ENCODE results near the gene NR2F6. TPM values are rescaled to one million over a fixed set of nuclear protein-coding genes. Genes with fewer than 3 reads are reported as not detected.
A peak's percentile ranks its signal among the peaks of the same experiment; 100 is the strongest.

The NR2F6 gene
- total and polyA plus RNA-seq, 2 of the 4 experiments (the other 2 are of a cell fraction), result 8.4 to 20.5 TPM

DNA sequence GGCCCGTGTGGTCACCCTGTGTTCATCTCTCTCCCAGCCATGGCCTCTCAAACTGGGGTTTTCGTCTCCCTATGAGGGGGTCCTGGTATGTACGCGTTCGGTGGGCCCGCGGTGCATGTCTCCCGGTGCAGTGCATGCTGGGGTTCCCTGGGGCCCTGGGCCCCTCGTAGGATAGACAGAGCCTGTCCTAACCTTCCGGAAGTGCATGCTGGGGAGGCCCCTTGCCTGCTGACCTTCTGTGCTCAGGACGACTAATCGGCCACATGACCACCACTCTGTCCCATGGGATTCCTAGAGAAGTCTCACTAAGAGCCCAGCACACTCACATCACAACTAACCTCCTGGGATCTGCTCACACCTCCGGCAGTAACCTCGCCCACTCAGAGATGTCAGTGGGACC lies 35.4 kb downstream of the NR2F6 start (continued):
- TF ChIP-seq MAFK (IDR thresholded peaks at IDR 0.05; ENCODE audit: low read depth, low read length), result no peak
- no peak for TF ChIP-seq MXI1 (IDR thresholded peaks at IDR 0.05; ENCODE audit: borderline replicate concordance, low read depth, low read length)

DNA sequence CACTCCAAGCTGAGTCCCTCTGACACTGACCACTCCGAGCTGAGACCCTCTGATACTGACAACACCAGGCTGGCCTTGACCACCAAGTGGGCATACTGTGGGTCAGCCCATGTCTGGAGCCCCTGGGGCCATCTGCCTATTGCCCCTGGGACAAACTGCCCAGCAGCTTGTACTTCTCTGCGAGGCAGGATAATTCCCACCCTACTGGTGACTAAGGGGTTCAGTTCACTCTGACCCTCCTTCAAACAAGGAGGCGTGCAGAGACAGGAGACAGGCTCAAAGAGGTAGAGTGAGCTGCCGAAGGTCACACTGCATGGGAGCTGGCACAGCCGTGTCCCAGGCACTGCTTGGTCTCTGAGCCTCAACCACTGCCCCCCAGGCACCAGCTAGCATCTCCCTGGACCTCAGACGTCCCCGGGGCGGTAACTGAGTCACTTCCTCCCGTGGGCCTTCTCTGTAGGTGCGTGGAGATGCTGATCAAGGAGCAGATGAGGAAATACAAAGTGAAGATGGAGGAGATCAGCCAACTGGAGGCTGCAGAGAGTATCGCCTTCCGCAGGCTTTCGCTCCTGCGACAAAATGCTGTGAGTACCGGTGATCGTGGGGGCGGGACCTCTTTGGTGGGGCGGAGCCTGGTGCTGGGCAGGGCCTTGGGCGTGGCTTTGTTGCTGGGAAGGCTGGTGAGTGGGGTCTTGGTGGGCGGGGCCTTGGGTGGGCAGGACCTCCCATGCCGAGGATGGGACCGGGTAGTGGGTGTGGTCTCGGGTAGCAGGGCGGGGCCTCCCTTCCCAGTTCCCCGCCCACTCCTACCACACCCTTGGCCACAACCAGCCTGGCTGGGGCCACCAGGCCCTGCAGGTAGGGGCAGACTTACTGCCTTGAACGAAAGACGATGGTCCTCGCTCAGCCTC lies 36.3 kb downstream of the NR2F6 start:
- Histone ChIP-seq H3K14ac (replicated peaks; ENCODE audit: low read depth, low read length) (no peak overlapping the region), H4K91ac (ENCODE audit: insufficient read depth, low read depth, low read length) (no peak overlapping the region), H3K9me1 (ENCODE audit: insufficient read depth, low read length) (peaks cover 8% of the 10 kb centered on the region), H3K4me2 (ENCODE audit: low read depth, low read length) (no peak overlapping the region), H2BK5ac (ENCODE audit: low read depth, low read length, poor library complexity, severe bottlenecking) (no peak overlapping the region), H3K36me3 (ENCODE audit: control insufficient read depth, insufficient read depth, low read length) (peaks cover 70% of the 10 kb centered on the region), H4K5ac (ENCODE audit: low read depth, low read length) (no peak overlapping the region), H3K18ac (ENCODE audit: low read depth, low read length) (no peak overlapping the region), H4K20me1 (ENCODE audit: insufficient read depth, low read length) (peaks cover 7% of the 10 kb centered on the region; the same call in 1 of the 2 replicates), H3K23ac (ENCODE audit: low read depth, low read length) (no peak overlapping the region), H2BK120ac (ENCODE audit: low read depth, low read length) (no peak overlapping the region), H3K27ac (ENCODE audit: insufficient read depth, low read length) (no peak overlapping the region), H3K4me3 (ENCODE audit: insufficient read depth, low read depth, low read length) (no peak overlapping the region), H2BK15ac (ENCODE audit: low read depth, low read length) (no peak overlapping the region), H4K8ac (ENCODE audit: low read depth in 2 of 2, low read length in 2 of 2) (no peak overlapping the region), H2AK5ac (ENCODE audit: low read depth, low read length) (peak overlapping the region; percentile 56), H3K79me1 (ENCODE audit: low read depth in 1 of 2, low read length in 2 of 2) (peaks cover 2 to 24% of the 10 kb centered on the region in 2 experiments; a peak in 2 of 4 replicates), H2AFZ (replicated peaks; ENCODE audit: low read length, poor library complexity) (peak overlapping the region; percentile 67), H3K4ac (ENCODE audit: low read depth, low read length) (no peak overlapping the region), H2BK20ac (ENCODE audit: low read depth, low read length) (no peak overlapping the region), H3K4me1 (ENCODE audit: control insufficient read depth, insufficient read depth, low read length) (peaks cover under 1% of the 10 kb centered on the region; the same call in 1 of the 2 replicates), H3K27me3 (ENCODE audit: control insufficient read depth, insufficient read depth, low read length) (no peaks in the 10 kb centered on the region), H2AK9ac (replicated peaks; ENCODE audit: low read depth, low read length, poor library complexity) (peak overlapping the region; percentile 72), H3K9ac (ENCODE audit: low read depth, low read length) (no peak overlapping the region), H3K9me3 (ENCODE audit: control insufficient read depth, insufficient read depth, low read length) (no peaks in the 10 kb centered on the region), H3K56ac (ENCODE audit: extremely low read depth, insufficient read depth, low read length) (no peak overlapping the region)
- intact Hi-C loops (cut with micrococcal nuclease), result no loop called here
- no TSS peak for BruUV-seq (replicated peaks)
- WGBS, 2 experiments (ENCODE audit: extremely low coverage in 2 of 2, insufficient read length in 1 of 2), result 70% methylated on average over 2 of the region's 28 CpGs; no CpG with 5 or more reads in 1 of the 2 experiments
- peak; percentile 20 for DNase-seq
- in situ Hi-C loops (cut with MboI; ENCODE audit: low sequenced_read_pairs), result loop anchor here (10.0 kb wide), 1 partner anchor 75 kb away; the partner anchor contains the start of gene ANKLE1
- POLR2A ChIA-PET (ENCODE audit: unreplicated experiment), result no interaction called here
- peak; percentile 59 for ATAC-seq (ENCODE audit: low read depth)
- CTCF ChIA-PET, result no interaction called here
- dilution Hi-C loops (cut with HindIII; ENCODE audit: low sequenced_read_pairs, unreplicated experiment), result no loop called here
- TF ChIP-seq RCOR1 (IDR thresholded peaks at IDR 0.05; ENCODE audit: insufficient replicate concordance, low read length) (no peak), FOS (IDR thresholded peaks at IDR 0.05; ENCODE audit: low read depth, low read length) (no peak), NFE2L2 (IDR thresholded peaks at IDR 0.05; ENCODE audit: low read depth, low read length) (no peak), RAD21 (IDR thresholded peaks at IDR 0.05; ENCODE audit: low read length) (no peak), SMC3 (IDR thresholded peaks at IDR 0.05; ENCODE audit: low read depth, low read length) (no peak), MXI1 (IDR thresholded peaks at IDR 0.05; ENCODE audit: borderline replicate concordance, low read depth, low read length) (no peak), BHLHE40 (IDR thresholded peaks at IDR 0.05; ENCODE audit: low read depth, low read length) (no peak), MAZ (IDR thresholded peaks at IDR 0.05; ENCODE audit: borderline replicate concordance, low read depth, low read length) (no peak), POLR2A (IDR thresholded peaks at IDR 0.05; ENCODE audit: low read depth, low read length) (no peak), CEBPB (IDR thresholded peaks at IDR 0.05; ENCODE audit: low read depth, low read length) (no peak)
- TF ChIP-seq, protein P1, sequence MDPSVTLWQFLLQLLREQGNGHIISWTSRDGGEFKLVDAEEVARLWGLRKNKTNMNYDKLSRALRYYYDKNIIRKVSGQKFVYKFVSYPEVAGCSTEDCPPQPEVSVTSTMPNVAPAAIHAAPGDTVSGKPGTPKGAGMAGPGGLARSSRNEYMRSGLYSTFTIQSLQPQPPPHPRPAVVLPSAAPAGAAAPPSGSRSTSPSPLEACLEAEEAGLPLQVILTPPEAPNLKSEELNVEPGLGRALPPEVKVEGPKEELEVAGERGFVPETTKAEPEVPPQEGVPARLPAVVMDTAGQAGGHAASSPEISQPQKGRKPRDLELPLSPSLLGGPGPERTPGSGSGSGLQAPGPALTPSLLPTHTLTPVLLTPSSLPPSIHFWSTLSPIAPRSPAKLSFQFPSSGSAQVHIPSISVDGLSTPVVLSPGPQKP (IDR thresholded peaks at IDR 0.05; ENCODE audit: borderline replicate concordance, low read depth, low read length), result no peak
- TF ChIP-seq, protein P2, sequence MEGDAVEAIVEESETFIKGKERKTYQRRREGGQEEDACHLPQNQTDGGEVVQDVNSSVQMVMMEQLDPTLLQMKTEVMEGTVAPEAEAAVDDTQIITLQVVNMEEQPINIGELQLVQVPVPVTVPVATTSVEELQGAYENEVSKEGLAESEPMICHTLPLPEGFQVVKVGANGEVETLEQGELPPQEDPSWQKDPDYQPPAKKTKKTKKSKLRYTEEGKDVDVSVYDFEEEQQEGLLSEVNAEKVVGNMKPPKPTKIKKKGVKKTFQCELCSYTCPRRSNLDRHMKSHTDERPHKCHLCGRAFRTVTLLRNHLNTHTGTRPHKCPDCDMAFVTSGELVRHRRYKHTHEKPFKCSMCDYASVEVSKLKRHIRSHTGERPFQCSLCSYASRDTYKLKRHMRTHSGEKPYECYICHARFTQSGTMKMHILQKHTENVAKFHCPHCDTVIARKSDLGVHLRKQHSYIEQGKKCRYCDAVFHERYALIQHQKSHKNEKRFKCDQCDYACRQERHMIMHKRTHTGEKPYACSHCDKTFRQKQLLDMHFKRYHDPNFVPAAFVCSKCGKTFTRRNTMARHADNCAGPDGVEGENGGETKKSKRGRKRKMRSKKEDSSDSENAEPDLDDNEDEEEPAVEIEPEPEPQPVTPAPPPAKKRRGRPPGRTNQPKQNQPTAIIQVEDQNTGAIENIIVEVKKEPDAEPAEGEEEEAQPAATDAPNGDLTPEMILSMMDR (conservative IDR thresholded peaks at IDR 0.05; ENCODE audit: low read depth, low read length), result no peak

All from IMR-90 (cell line).